ENCODE measurements around the gene MYOM1. TPM values are rescaled to one million over a fixed set of nuclear protein-coding genes. Genes with fewer than 3 reads are reported as not detected.
"Not testable (repeated sequence)": the region's sequence is repeated elsewhere in the genome, so short reads cannot be mapped to it uniquely, and the experiment has no call there.

Gene MYOM1
- polyA plus RNA-seq, 3 donors: 4.8 to 17.2 (median 5.1) TPM

DNA sequence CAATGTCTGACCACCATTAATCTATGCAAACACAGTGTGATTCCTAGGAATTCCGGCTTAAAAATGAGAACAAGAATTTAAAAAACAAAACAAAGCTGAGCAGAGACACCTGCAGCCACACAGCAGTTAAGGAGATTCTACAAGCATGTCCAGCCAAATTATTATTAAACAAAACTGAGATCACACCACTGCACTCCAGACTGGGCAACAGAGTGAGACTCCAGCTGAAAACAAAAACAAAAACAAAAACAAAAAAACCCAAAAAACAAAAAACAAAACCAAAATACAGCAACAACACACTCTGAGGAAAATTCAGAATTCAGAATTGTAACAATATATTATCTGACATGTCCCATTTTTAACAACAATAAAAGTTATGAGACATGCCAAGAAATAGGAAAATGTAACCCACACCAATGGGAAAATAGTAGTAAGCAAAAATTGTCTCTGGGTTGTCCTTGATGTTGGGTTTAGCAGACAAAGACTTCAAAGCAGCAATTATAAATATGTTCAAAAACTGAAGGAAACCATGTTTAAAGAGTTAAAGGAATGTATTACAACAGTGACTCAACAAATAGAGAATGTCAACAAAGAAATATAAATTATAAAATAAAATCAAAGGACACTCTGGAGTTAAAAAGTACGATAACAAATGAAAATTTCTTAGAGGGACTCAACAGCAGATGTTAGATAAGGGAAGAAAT lies 19.7 kb downstream of the MYOM1 start:
- no peak overlapping the region for H3K27ac ChIP-seq (ENCODE audit: low read depth, low read length)
- 57 to 94% (median 91%) methylated on average over 2 of the region's 2 CpGs for WGBS, 3 donors

DNA sequence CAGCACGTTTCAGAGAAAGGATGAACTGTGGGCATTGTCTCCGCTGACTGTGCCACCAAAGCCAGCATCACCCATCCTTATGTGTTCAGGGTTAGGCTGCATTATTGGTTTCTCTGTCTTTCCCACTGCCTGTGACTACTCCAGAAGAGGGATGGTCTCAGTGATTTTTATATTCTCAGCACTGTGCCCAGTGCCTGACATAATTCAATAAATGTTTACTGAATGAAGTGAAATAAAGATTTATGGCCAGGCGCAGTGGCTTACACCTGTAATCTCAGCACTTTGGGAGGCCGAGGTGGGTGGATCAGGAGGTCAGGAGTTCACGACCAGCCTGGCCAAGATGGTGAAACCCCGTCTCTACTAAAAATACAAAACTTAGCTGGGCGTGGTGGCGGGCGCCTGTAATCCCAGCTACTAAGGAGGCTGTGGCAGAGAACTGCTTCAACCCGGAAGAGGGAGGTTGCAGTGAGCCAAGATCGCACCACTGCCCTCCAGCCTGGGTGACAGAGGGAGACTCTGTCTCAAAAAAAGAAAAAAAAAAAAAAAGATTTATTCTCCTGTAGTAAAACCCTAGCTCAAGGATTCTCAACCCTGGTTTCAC lies 21.4 kb downstream of the MYOM1 start:
- not testable (repeated sequence) for H3K27ac ChIP-seq (ENCODE audit: low read depth, low read length)
- 93 to 95% (median 93%) methylated on average over 11 of the region's 11 CpGs for WGBS, 3 donors

DNA sequence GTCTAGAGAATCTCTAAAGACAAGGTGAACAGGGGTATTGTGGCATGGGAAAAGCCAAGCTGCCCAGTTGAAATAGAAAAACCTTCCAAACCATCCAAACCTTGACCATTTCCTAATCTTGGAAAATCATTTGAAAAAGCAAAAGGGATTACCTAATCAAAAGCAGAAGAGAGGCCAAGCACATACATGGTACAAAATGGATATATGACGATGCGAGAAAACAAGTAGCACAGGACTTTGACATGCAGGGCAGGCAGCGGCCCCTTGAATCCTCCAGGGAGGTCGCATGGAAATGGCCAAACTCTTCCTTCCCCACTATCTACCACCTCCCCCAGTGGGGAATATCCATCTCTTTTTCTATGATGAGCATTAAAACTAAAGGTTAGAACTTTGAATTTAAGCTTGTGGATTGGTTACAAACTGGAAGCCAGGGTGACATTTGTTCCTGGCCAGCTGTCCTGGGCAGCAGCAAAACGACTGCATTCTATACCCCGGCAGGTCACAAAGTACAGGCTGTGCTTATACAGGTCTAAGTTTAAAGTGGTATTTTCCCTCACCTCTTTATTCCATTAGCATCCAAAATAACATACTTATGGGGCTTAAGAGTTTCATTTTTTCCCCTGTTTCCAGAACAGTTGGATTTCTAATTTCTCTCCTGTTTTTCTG lies 24.7 kb downstream of the MYOM1 start:
- 73 to 88% (median 80%) methylated on average over 6 of the region's 6 CpGs for WGBS, 3 donors
- no peak overlapping the region for H3K27ac ChIP-seq (ENCODE audit: low read depth, low read length)

DNA sequence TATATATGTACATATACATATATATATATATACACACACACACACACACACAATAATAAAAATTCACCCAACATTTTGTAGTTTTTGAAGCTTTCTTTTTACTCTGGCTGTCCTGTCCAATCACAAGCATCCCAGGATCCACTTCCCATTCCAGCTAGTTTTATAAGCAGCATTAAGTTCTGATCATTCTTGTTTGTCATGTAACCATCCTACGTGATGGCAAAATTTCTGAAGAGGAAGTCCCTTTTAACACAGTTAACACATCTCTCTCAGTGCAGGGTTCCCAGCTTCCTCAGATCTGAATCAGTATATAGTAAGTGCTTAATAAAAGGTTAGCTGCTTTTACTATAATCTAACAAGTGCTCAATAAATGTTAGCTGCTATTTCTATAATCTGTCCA lies 26.4 kb downstream of the MYOM1 start:
- no peak overlapping the region for H3K27ac ChIP-seq (ENCODE audit: low read depth, low read length)
- WGBS, 3 donors: 42 to 92% (median 60%) methylated on average over 1 of the region's 1 CpG

DNA sequence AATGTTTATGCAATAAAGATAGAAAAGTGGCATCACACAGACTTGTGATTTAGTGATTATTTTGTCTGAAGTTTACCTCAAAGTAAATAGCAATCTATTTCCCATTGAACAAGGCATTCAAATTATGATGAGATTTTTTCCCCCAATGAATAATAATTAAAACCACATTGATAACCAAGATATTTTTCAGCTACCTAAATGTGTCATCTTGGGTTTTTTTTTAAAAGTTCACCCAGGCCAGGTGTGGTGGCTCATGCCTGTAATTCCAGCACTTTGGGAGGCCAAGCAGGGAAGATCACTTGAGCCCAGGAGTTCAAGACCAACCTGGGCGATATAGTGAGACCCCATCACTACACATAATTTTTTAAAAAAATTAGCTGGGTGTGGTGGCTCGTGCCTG lies 27.0 kb downstream of the MYOM1 start:
- H3K27ac ChIP-seq (ENCODE audit: low read depth, low read length): no peak overlapping the region
- WGBS, 3 donors: 92 to 97% (median 97%) methylated on average over 2 of the region's 2 CpGs

DNA sequence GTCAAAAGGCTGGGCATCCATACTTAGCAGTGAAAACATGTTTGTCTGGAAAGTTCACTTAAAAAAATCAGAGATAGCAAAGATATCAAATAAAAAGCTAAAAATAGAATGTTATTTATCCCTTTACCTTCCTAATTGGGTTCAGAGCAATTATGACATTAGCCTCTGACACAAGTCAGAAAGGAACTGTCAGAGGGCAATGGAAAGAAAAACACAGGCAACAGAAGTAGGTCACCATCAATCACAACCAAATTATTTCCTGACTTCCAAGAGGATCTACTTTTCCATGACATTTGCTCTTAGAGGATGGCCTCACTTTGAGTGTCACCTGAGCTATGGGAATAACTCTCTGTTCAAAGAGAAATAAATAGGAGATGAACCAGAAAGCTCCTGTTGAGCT lies 27.5 kb downstream of the MYOM1 start:
- H3K27ac ChIP-seq (ENCODE audit: low read depth, low read length): no peak overlapping the region

DNA sequence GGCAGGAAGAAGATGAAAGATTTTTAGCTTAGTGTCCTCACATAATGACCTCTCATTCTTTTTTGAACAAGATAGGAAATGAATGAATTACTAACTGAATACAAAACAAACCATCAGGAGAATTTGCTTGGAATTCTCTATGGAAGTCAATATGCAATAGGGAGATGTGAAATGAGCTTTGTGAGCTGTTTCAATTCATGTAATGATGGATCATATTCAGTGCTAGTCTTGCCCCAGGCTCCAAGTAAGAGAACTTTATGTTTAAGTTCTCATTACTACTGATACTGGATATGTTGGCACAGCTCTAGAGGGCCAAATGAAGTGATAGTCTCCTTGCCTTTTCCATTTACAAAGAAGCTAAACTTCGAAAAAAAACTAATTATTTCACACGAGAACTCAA lies 29.2 kb downstream of the MYOM1 start:
- no peak overlapping the region for H3K27ac ChIP-seq (ENCODE audit: low read depth, low read length)
- 91 to 97% (median 93%) methylated on average over 2 of the region's 2 CpGs for WGBS, 3 donors

DNA sequence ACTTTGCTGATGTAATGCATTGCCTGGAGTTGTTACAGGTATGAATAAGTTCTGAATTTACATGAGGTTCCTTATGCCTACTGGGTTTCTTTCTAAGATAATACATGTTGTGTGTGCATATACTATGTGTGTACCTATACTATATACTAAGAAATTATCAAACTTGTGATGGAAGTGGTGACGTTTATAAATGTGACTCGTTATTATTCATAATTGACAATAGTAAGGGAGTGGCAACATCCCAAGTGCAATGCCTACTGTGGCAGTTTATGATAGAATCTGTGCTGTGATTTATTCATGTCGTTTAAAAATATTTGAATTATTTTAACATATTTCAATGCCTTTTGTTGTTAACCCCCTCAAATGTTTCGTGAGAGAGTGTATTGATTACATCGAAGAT lies 29.9 kb downstream of the MYOM1 start:
- WGBS, 3 donors: 82 to 91% (median 87%) methylated on average over 5 of the region's 5 CpGs
- H3K27ac ChIP-seq (ENCODE audit: low read depth, low read length): no peak overlapping the region

DNA sequence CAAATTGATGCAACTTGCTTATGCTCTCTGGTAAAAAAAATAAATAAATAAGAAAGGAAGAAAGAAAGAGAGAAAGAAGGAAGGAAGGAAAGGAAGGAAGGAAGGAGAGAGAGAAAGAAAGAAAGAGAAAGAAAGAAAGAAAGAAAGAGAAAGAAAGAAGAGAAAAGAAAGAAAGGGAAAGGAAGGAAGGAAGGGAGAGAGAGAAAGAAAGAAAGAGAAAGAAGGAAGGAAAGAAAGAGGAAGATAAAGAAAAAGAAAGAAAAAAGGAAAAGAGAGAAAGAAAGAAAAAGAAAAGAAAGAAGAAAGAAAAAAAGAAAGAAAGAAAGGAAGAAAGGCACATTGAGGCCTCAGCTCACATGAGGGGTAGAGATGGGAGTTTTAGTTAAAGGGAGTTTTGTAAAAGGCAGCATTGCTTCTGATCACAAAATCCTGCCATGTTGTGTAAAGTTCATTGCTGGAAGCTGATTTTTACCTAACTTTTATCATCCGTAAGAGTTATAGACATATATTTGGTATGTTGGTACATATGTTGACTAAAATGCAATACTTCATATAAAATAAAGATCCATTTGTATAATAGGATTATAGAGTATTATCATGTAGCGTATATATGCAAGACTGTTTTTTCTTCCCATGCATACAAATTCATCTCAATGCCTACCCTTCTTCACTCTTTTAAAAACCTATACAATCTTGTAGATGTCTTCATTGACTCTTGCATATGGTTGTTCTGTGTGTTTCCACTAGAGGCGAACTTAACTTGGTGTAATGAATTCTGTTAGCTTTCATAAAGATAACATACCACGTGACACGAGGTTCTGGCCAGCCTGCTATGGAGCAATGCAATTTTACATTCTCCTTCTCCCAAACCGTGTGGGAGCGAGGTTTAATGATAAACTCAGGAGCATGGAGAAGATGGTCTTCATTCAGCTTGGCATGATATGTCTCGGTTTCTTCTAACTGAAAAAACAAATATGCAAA lies 32.8 kb downstream of the MYOM1 start:
- no peak overlapping the region for H3K27ac ChIP-seq (ENCODE audit: low read depth, low read length)
- WGBS, 3 donors: 57 to 83% (median 81%) methylated on average over 8 of the region's 8 CpGs

DNA sequence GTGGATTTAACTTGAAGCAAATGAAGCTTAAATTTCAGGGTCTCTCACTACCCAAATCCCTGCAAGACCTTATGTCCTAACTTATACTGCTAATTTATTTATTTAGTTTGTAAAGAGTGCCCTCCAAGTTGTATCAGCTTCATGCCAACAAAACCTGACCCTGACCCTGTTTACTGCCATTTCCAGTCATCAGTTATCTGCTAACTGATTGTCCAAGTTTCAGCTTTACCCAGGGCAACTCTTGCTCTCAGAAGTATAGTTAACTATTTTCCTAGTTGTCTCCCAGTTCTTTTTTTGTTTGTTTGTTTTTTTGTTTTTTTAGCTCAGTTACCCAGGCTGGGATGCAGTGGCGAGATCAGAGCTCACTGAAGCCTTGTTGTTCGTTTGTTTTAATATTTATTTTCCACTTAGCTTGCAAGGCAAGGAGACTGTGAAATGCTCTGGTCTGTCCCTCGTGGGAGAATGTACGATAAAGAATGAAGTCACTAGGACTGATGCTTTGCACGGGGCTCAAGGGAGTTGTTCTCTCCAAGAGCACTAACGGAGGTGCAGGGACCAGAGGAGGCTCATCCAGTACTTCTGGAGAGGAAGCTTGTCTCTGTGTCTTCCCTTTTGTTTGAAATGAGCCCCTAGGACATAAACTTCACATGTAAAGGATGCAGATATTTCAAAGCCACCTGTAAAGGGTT lies 35.3 kb downstream of the MYOM1 start:
- no peak overlapping the region for H3K27ac ChIP-seq (ENCODE audit: low read depth, low read length)
- 37 to 71% (median 61%) methylated on average over 6 of the region's 6 CpGs for WGBS, 3 donors

DNA sequence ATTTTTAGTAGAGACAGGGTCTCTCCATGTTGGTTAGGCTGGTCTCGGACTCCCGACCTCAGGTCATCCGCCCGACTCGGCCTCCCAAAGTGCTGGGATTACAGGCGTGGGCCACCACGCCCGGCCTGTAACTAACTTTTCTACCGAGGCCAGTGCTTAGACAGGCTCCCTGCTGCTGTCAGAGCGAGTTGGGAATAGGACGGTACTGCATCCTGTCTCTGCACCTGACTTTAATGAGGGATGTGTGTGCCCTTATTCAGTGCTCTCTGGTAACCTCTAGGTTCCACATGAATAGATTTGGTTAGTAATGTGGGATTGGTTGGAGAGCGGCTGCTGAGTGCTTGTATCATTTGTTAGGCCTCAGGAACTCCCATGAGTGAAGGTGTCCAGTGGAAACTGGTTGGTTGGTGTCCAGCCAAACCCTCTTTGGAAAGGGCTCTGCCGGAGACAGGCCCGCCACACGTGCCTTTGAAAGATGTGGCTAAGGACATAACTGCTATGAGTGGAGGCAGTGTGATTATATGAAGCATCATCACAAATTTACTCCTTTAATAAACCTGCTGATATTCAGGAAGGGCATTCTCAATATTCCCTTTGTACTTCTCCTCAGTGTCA lies 36.6 kb downstream of the MYOM1 start:
- no peak overlapping the region for H3K27ac ChIP-seq (ENCODE audit: low read depth, low read length)
- 94 to 97% (median 95%) methylated on average over 15 of the region's 15 CpGs for WGBS, 3 donors

DNA sequence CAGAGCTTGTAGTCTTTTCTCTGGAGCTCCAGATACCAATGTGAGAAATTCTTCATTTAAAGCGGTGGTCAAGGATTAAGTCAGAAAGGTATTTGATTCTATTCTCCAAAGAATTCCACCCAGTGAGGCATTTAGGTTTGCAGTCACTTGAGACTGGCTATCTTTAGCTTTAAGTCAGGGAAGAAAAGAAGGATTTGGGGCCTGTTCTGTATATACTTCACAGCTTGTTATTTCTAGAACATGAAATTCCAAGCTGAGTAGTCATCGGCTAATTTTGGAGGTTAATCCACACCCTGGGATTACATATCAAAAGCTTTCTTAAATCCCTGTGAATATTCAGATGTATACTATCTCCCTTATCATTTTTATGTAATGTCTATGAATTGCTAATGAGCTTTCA lies 39.4 kb downstream of the MYOM1 start:
- WGBS, 3 donors: 72 to 82% (median 76%) methylated on average over 2 of the region's 2 CpGs

DNA sequence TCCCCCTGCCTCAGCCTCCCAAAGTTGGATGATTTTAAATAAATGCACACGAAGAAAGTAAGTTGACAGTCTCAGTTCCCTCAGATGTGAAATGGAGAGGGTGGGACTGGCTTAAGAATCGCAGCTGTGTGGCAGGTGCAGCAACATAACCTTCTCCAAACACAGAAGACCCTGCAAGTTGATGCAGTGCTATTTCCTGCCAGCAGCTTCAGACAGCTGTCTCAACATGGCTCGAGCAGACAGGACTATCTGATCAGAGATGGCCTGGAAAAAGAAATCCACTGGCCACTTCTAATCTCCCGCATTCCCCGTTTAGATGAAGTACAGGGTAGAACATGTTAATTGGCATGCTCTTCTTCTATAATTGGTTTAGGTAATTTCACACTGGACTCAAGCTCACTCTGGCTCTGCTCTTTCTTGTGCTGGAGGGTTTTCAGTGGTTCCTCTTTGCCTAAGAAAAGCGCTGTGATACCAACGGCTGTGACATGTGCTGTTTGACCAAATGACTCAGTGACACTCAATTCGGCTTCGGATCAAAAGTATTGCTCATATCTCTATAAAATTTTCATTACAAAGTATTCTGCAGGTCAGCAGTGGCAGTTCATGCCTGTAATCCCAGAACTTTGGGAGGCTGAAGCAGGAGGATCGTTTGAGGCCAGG lies 40.2 kb downstream of the MYOM1 start:
- H3K27ac ChIP-seq (ENCODE audit: low read depth, low read length): no peak overlapping the region
- 75 to 82% (median 78%) methylated on average over 10 of the region's 10 CpGs for WGBS, 3 donors

More for the DNA sequence above, 39.4 kb downstream of the MYOM1 start:
- H3K27ac ChIP-seq (ENCODE audit: low read depth, low read length): no peak overlapping the region

DNA sequence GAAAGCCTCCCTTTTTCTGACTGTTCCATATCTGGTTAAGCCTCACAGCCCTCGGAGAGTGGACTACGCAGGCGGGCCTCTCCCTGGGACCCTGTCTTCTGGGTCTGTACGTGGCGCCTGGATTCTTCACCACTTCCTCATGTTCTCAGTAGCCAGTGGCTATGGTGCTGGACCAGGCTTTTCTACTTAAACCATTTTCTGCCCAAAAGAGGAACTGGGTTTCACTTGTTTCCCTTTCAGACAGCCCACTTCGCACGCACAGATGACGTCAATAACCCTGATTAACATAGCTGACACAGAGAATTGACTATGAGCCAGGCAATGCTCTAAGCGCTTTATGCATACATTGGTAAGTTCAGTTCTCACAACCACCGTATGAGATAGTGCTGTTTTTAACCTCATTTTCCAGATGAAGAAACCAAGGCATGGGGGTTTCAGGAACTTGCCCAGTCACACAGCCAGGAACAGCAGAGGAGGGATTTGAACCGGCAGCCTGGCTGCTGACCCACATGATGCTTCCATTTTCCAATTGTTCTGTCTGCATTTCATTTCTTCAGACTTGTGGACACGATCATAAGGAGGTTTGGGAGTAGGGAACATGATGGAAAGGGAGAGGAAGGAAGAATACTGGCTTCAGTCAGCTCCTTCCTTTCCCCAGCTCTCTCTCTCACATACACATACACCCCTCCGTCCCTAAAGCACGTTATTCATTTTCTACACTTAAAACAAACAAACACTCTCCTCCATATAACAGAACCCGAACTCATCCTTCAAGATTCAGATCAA lies 41.7 kb downstream of the MYOM1 start:
- WGBS, 3 donors: 57 to 82% (median 67%) methylated on average over 15 of the region's 15 CpGs

DNA sequence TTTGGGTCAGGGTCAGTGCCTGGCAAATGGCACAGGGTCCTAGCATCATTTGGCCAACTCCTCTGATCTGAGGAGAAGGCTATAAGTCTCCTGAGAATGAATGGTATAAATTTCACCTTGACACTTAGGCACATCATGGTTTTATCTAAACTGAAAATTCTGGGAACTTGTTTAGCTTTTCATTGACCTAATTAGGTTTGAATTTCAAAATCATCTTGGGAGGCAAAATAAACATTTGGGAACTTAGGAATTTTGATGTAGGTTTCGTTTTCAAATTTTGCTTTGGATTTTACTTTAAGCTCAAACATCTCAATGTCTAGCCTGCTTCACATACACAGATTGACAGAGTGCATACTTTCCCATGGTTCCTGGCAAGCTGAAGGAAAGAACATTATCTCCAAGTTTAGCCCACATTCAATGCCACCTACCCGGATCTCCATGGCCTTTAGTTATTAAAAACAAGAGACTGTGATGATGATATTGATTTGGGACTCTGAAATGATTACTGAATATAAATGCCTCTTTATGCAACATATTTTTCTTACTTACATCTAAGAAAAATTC lies 44.5 kb downstream of the MYOM1 start:
- no peak overlapping the region for H3K27ac ChIP-seq (ENCODE audit: low read depth, low read length)
- 28 to 71% (median 68%) methylated on average over 2 of the region's 2 CpGs for WGBS, 3 donors

More for the DNA sequence above, 41.7 kb downstream of the MYOM1 start:
- no peak overlapping the region for H3K27ac ChIP-seq (ENCODE audit: low read depth, low read length)

DNA sequence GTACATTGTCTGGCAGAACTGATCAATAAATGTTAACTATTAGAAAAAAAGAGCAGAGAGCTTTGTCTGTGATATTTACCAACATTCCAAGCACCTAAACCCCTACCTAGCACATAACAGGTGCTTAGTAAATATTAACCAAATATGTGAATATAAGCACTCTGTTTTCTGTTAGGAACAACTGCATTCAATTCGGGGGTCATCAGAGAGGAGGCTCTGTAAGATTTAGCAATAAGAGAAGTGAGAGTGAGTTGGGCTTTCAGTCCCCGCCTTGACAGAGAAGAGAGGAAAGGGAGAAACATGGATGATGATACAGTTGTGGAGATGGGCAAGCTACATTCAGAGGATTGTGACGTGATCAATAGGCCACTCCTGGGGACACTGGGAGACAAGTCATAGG lies 47.7 kb downstream of the MYOM1 start:
- no peak overlapping the region for H3K27ac ChIP-seq (ENCODE audit: low read depth, low read length)
- whole genome bisulfite sequencing, 3 donors: 60 to 87% (median 87%) methylated on average over 3 of the region's 3 CpGs
